Measurements from ENCODE around the gene BABAM2. TPM values are rescaled to one million over a fixed set of nuclear protein-coding genes. Genes with fewer than 3 reads are reported as not detected.
"Not testable (repeated sequence)": the region's sequence is repeated elsewhere in the genome, so short reads cannot be mapped to it uniquely, and the experiment has no call there.

Gene BABAM2
- total RNA-seq, 1 experiment from 2014 or later = 57.6 TPM

- no peak overlapping the region for H3K27ac Mint-ChIP-seq (ENCODE audit: low read depth, unreplicated experiment)
- no peaks in the 10 kb centered on the region for H3K9me3 Mint-ChIP-seq (ENCODE audit: unreplicated experiment)
- no peaks in the 10 kb centered on the region for H3K36me3 Mint-ChIP-seq (ENCODE audit: insufficient read depth, unreplicated experiment)
- no peak for DNase-seq (ENCODE audit: unreplicated experiment)
- ChIA-PET CTCF (interaction anchor here (1.0 to 1.2 kb wide), 2 partner anchors 87 to 99 kb away, joined by 3 read pairs; no protein-coding TSS in a partner anchor), POLR2A (interaction anchor here (1.3 to 3.1 kb wide), 3 partner anchors 10 to 26 kb away, joined by 3 to 20 read pairs (median 13); no protein-coding TSS in a partner anchor)
- intact Hi-C loops (cut with micrococcal nuclease) = no loop called here
- H3K4me1 Mint-ChIP-seq (ENCODE audit: insufficient read depth, unreplicated experiment) = peaks cover 11% of the 10 kb centered on the region
- TF ChIP-seq, protein P1, sequence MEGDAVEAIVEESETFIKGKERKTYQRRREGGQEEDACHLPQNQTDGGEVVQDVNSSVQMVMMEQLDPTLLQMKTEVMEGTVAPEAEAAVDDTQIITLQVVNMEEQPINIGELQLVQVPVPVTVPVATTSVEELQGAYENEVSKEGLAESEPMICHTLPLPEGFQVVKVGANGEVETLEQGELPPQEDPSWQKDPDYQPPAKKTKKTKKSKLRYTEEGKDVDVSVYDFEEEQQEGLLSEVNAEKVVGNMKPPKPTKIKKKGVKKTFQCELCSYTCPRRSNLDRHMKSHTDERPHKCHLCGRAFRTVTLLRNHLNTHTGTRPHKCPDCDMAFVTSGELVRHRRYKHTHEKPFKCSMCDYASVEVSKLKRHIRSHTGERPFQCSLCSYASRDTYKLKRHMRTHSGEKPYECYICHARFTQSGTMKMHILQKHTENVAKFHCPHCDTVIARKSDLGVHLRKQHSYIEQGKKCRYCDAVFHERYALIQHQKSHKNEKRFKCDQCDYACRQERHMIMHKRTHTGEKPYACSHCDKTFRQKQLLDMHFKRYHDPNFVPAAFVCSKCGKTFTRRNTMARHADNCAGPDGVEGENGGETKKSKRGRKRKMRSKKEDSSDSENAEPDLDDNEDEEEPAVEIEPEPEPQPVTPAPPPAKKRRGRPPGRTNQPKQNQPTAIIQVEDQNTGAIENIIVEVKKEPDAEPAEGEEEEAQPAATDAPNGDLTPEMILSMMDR (IDR thresholded peaks at IDR 0.05; ENCODE audit: unreplicated experiment) = no peak
- no peaks in the 10 kb centered on the region for H3K27me3 Mint-ChIP-seq (ENCODE audit: insufficient read depth, unreplicated experiment)
- BruUV-seq (replicated peaks) = no TSS peak
- no peak overlapping the region for H3K4me3 Mint-ChIP-seq (ENCODE audit: unreplicated experiment)
These were observed 477.8 kb downstream of the BABAM2 start for GRCh38 chr2:28368357-28368798.

GRCh38 chr2:28369358-28369757, 478.8 kb downstream of the BABAM2 start:
- H3K4me1 Mint-ChIP-seq (ENCODE audit: insufficient read depth, unreplicated experiment) = peaks cover 11% of the 10 kb centered on the region
- H3K27me3 Mint-ChIP-seq (ENCODE audit: insufficient read depth, unreplicated experiment) = no peaks in the 10 kb centered on the region
- no peaks in the 10 kb centered on the region for H3K36me3 Mint-ChIP-seq (ENCODE audit: insufficient read depth, unreplicated experiment)
- intact Hi-C loops (cut with micrococcal nuclease) = no loop called here
- H3K27ac Mint-ChIP-seq (ENCODE audit: low read depth, unreplicated experiment) = peak overlapping the region; percentile 35
- H3K4me3 Mint-ChIP-seq (ENCODE audit: unreplicated experiment) = no peak overlapping the region
- POLR2A ChIA-PET = interaction anchor here (0.9 to 3.1 kb wide), 6 partner anchors 9 to 27 kb away, joined by 3 to 20 read pairs (median 5); partner anchors contain the start of gene FOSL2
- CTCF ChIA-PET = interaction anchor here (0.6 to 1.2 kb wide), 3 partner anchors 59 to 134 kb away, joined by 3 read pairs; no protein-coding TSS in a partner anchor
- no TSS peak for BruUV-seq (replicated peaks)
- TF ChIP-seq, protein P1 (IDR thresholded peaks at IDR 0.05; ENCODE audit: unreplicated experiment) = no peak
- DNase-seq (ENCODE audit: unreplicated experiment) = no peak
- no peaks in the 10 kb centered on the region for H3K9me3 Mint-ChIP-seq (ENCODE audit: unreplicated experiment)

- Mint-ChIP-seq H3K27ac (ENCODE audit: low read depth, unreplicated experiment) (peak overlapping the region; percentile 75), H3K36me3 (ENCODE audit: insufficient read depth, unreplicated experiment) (no peaks in the 10 kb centered on the region), H3K9me3 (ENCODE audit: unreplicated experiment) (no peaks in the 10 kb centered on the region), H3K4me1 (ENCODE audit: insufficient read depth, unreplicated experiment) (peaks cover 11% of the 10 kb centered on the region), H3K27me3 (ENCODE audit: insufficient read depth, unreplicated experiment) (no peaks in the 10 kb centered on the region), H3K4me3 (ENCODE audit: unreplicated experiment) (peak overlapping the region; percentile 29)
- TF ChIP-seq, protein P1 (IDR thresholded peaks at IDR 0.05; ENCODE audit: unreplicated experiment) = no peak
- POLR2A ChIA-PET = interaction anchor here (0.8 to 3.1 kb wide), 7 partner anchors 8 to 205 kb away, joined by 3 to 20 read pairs (median 6); partner anchors contain the start of gene FOSL2
- no TSS peak for BruUV-seq (replicated peaks)
- DNase-seq (ENCODE audit: unreplicated experiment) = peak; percentile 80
- CTCF ChIA-PET = interaction anchor here (0.6 to 0.7 kb wide), 6 partner anchors 233 to 1434 kb away, joined by 3 to 6 read pairs (median 3); no protein-coding TSS in a partner anchor
- intact Hi-C loops (cut with micrococcal nuclease) = no loop called here
These were observed 479.8 kb downstream of the BABAM2 start for GRCh38 chr2:28370354-28370753.

GRCh38 chr2:28371728-28372127, 481.2 kb downstream of the BABAM2 start:
- intact Hi-C loops (cut with micrococcal nuclease) = not testable (repeated sequence)

More at GRCh38 chr2:28371728-28372127, 481.2 kb downstream of the BABAM2 start:
- H3K27me3 Mint-ChIP-seq (ENCODE audit: insufficient read depth, unreplicated experiment); CTCF ChIA-PET; H3K36me3 Mint-ChIP-seq (ENCODE audit: insufficient read depth, unreplicated experiment); H3K4me3 Mint-ChIP-seq (ENCODE audit: unreplicated experiment); BruUV-seq (replicated peaks); H3K27ac Mint-ChIP-seq (ENCODE audit: low read depth, unreplicated experiment); DNase-seq (ENCODE audit: unreplicated experiment); H3K9me3 Mint-ChIP-seq (ENCODE audit: unreplicated experiment): not testable (repeated sequence)
- H3K4me1 Mint-ChIP-seq (ENCODE audit: insufficient read depth, unreplicated experiment) = peaks cover 14% of the 10 kb centered on the region
- POLR2A ChIA-PET = interaction anchor here (2.1 kb wide), 1 partner anchor 15 kb away, joined by 6 read pairs; no protein-coding TSS in a partner anchor

All from MCF 10A (cell line).